ENCODE results near the gene HEPACAM2.

Gene HEPACAM2

GRCh38 chr7:93202594-93203250 is 23.5 kb downstream of the HEPACAM2 start:
- no peak for DNase-seq (ENCODE audit: low read depth)

DNA sequence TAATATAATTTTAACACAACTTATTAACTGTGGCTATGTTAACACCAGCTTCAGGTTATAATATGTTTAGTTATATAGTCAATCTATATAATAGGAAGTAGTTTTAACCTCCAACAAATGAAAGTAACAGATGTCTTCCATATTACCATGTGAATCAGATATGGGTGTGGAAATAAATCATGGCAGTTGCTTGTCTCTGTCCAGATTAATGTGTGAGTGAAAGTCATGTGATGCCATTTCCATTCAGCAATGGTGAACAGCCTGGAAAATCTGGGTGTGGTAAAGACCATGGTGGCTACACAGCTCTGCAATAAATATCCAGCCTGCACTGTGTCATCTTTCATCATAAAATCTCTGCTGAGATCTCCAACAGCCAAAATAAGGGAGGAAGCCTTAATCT is 27.8 kb downstream of the HEPACAM2 start:
- DNase-seq (ENCODE audit: low read depth) = no peak

GRCh38 chr7:93196336-93196735 is 29.9 kb downstream of the HEPACAM2 start:
- no peak for DNase-seq (ENCODE audit: low read depth)

GRCh38 chr7:93194386-93194785 is 31.9 kb downstream of the HEPACAM2 start:
- no peak for DNase-seq (ENCODE audit: low read depth)

DNA sequence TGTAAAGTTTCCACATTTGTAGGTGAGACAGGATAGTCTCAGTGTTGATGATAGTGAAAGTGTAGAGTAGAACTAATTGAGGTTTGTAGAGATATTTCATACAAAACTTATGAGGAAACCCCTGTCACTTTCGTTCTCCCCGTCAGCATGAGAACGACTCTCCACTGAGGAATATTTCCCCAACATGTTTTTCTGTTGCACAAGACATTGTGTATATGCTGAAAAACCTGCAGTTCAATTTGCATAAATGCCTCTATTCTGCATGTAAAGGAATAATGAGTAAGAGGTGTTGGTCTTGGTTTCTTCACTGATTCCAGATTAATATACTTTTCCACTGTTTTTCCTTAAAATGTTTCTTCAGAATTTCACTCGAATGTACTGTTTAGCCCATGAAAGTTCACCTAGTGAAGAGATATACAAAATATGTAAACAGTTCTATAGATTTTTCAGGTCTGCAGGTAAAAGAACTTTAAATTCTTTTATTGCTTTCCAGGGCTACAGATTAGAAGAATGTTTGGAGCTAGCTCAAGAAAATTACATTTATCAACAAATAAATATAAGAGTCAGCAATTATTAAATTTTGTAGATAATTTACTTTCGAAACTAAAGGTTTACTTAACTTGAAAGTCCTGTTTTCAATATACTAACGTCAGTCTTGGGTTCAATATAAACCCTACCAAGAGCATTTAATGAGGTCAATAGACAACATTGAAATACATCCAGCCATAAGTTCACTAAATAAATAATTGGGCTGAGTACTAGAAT is 37.2 kb downstream of the HEPACAM2 start:
- DNase-seq (ENCODE audit: low read depth) = no peak

DNA sequence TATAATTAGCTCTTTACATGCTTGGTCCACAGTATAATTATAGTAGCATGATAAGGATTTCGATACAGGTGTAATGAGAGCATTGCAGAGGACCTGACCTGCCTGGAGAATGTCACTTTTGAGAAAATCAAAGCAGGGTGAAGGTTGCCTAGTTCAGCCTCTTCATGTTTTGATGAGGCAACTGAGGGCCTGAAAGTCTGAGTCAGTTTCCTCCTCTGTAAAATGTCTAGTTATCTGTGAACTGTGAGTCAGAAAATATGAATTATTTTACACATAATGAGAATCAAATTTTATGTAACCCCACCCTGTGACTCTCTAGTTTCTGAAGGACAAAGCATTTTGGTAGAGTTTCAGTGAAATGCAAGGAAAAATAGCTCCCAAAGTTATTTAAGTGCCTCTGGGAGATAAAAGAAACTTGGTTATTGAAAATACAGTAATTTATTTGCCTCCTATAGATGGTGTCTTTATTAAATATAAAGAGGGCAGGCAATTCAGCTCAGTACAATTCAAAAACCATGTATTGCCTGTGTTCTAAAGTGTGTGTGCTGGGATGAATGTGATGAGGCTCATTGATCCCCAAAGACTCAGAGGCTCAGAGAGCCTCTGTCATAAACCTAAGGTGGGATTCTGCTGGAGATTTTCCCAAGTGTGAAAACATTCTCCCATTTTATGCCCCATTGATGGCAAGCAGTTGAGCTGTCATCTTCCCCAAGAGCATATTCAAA is 40.8 kb downstream of the HEPACAM2 start:
- no peak for DNase-seq (ENCODE audit: low read depth)

GRCh38 chr7:93179173-93179572 is 47.1 kb downstream of the HEPACAM2 start:
- no peak for DNase-seq (ENCODE audit: low read depth)

DNA sequence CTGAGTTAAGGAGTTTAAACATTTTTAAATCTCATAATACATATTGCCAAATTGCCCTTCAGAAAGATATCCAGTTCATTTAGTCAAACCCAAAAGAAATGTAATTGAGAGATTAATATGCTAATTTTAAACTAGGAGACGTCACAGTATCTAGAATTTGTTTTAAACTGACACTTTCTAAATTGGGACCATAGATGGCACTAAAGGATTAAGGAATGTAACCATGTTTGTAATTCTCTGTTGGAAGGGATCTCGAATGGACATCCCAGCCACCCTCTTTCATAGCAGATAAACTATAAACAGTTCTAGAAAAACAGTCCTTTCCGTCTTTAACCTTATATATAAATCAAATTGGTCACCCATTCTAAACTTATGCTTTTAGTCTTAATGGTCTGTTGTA is 48.1 kb downstream of the HEPACAM2 start:
- DNase-seq (ENCODE audit: low read depth) = no peak

GRCh38 chr7:93176992-93177580 is 49.2 kb downstream of the HEPACAM2 start:
- DNase-seq (ENCODE audit: low read depth) = no peak

GRCh38 chr7:93175219-93175618 is 51.0 kb downstream of the HEPACAM2 start:
- no peak for DNase-seq (ENCODE audit: low read depth)

DNA sequence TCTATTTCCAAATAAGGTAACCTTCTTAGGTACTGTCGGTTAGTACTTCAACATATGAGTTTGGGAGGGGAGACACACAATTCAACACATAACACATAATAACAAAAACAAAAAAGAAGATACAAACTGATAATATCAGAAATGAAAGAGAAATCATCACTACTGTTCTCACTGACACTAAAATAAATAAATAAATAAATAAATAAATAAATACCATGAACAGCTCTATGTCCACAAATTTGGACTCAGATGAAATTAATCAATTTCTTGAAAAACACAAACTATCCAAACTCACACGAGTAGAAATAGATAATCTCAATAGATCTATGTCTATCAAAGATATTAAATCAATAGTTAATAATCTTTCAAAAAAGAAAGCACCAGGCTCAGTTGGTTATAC is 53.6 kb downstream of the HEPACAM2 start:
- DNase-seq (ENCODE audit: low read depth) = no peak

GRCh38 chr7:93171606-93172226 is 54.6 kb downstream of the HEPACAM2 start:
- DNase-seq (ENCODE audit: low read depth) = no peak

GRCh38 chr7:93165447-93165846 is 60.8 kb downstream of the HEPACAM2 start:
- DNase-seq (ENCODE audit: low read depth) = no peak

DNA sequence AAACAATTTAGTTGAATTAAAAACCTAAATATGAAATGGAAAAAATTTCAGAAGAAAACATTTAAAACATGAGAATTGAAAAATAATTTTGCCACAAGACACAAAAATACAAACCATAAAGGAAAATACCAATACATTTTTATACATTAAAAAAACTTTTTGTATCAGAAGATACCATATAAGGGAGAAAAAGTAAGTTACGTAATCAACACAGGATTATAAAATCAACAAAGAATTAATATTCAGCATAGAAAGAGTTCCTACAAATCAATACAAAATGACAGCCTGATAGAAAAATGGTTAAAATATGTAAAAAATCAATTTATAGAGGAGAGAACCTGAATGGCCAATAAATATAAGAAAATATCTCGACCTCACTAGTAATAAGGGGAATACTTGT is 61.5 kb downstream of the HEPACAM2 start:
- DNase-seq (ENCODE audit: low read depth) = no peak

DNA sequence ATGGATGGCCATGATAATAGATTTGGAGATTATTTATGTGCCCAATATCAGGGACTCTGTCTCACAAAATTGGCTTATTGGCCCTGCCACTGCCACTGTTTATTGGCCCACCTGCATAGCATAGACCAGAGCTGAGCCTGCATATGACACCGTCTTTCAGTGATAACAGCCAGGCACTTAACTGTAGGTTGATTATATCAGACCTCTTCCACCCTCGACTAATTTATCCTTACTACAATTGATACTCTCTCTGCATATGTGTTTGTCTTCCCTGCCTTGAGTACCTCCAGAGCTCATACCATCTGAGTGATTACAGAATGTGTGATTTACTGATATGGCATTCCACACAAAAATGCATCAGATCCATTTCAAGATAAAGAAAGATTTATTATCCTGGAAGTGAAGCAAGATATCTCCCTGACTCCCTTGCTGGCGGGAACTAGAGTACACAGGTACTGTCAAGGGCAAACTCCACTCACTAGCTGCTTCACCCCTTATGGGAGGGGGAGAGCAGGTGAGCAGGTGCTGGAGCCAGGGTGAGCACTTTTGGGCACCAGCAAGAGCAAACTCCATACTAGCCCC is 65.0 kb downstream of the HEPACAM2 start:
- DNase-seq (ENCODE audit: low read depth) = no peak

- no peak for DNase-seq (ENCODE audit: low read depth)
Measured at GRCh38 chr7:93160410-93160809, 65.9 kb downstream of the HEPACAM2 start.

GRCh38 chr7:93159490-93159889 is 66.8 kb downstream of the HEPACAM2 start:
- no peak for DNase-seq (ENCODE audit: low read depth)

DNA sequence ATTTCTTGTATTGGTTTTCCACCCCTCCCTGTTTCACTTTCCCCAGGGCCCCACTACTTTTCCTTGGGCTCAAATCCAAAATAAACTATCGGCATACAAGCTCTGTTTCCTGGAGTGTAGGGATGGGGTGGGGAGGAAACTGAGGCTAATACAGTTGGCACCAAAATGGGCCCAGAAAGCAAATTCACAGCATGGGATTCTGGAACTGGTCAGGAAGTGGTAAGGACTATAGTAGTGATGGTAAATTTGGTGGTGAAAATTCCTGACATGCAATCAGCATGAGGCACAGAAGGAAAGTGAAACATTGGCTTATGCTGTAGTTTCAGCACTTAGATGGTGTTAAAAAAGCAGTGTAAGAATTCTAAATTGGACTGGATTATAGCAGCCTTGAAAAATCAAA is 69.4 kb downstream of the HEPACAM2 start:
- DNase-seq (ENCODE audit: low read depth) = no peak

GRCh38 chr7:93150200-93150835 is 76.0 kb downstream of the HEPACAM2 start:
- DNase-seq (ENCODE audit: low read depth) = peak; percentile 23

- no peak for DNase-seq (ENCODE audit: low read depth)
Measured at GRCh38 chr7:93148727-93149126, 77.5 kb downstream of the HEPACAM2 start.

DNA sequence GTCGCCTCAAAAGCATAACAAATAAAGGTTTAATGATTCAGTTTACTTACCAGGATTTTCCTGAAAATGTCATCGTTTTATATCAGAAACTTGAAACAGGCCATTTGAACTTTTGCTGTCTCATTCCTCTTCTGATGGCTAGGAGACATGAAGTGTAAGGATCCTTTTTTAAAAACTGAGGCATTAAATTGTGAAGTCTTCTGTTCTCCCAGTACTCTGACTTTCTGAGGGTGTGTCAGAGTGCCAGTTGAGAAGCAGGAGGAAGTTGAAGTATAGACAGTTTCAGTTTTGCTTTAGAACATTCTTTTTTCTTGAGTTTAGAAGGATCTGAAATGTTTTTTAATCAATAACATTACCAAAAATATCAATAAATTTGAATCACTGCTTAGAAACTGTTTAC is 78.1 kb downstream of the HEPACAM2 start, which contains the start of gene SAMD9L:
Gene SAMD9L (minus strand): TSS at position 242 of the 400 bp plus-strand sequence. CDS start 12,414 bp downstream, outside the sequence.
- no peak for DNase-seq (ENCODE audit: low read depth)
